Measurements from ENCODE around the gene PDXP. TPM values are rescaled to one million over a fixed set of nuclear protein-coding genes. Genes with fewer than 3 reads are reported as not detected.

The PDXP gene
- total RNA-seq, 4 donors from 2014 or later: 2.4 to 4.1 (median 2.5) TPM

DNA sequence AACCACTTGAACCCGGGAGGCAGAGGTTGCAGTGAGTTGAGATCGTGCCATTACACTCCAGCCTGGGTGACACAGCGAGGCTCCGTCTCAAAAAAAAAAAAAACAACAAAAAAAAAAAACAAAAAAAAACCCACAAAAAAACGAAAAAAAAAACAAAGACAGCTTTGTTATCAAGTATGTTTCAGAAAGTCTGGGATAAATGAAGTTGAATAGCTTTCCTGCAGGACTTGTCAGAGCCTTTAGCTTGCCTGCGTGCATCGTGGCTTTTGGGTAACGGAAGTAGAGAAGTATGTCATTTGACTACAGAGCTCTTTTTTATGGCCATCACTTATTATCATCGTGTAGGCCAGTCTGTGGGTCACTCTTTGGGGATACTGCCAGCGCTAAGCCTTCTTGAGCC is 53.0 kb downstream of the PDXP start:
- TF ChIP-seq, protein P1, sequence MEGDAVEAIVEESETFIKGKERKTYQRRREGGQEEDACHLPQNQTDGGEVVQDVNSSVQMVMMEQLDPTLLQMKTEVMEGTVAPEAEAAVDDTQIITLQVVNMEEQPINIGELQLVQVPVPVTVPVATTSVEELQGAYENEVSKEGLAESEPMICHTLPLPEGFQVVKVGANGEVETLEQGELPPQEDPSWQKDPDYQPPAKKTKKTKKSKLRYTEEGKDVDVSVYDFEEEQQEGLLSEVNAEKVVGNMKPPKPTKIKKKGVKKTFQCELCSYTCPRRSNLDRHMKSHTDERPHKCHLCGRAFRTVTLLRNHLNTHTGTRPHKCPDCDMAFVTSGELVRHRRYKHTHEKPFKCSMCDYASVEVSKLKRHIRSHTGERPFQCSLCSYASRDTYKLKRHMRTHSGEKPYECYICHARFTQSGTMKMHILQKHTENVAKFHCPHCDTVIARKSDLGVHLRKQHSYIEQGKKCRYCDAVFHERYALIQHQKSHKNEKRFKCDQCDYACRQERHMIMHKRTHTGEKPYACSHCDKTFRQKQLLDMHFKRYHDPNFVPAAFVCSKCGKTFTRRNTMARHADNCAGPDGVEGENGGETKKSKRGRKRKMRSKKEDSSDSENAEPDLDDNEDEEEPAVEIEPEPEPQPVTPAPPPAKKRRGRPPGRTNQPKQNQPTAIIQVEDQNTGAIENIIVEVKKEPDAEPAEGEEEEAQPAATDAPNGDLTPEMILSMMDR (IDR thresholded peaks at IDR 0.05; ENCODE audit: low read depth): no peak

DNA sequence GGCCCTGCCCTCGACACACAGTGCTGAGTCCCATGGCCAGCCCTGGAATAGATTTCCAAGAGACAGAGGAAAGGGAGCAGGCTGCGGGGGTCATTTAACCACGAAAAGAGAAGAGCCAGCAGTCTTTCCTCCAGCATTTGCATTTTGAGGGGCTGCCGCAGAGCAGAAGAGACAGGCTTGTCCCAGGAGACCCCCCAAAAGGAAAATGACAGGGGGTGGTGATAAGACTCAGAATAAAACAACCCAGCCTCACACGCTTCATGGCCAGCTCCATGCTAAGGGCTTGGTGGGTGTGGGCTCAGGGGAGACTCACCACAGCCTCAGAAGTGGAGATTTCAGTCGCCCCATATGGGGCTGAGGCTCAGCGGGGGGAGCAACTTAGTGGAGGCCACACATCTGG is 55.2 kb downstream of the PDXP start:
- TF ChIP-seq, protein P1 (IDR thresholded peaks at IDR 0.05; ENCODE audit: low read depth): no peak

DNA sequence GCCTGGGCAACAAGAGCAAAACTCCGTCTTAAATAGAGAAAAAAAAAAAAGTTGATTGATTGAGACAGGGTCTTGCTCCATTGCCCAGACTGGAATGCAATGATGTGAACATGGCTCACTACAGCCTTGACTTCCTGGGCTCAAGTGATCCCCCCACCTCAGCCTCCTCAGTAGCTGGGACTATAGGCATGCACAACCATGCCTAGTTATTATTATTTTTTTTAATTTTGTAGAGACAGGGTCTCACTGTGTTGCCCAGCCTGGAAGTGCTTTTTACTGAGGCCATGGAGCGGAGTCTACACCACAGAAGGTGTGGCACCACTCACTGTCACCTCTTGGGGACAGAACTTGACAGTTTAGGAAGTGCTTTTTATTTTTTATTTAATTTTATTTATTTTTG is 56.1 kb downstream of the PDXP start:
- TF ChIP-seq, protein P1 (IDR thresholded peaks at IDR 0.05; ENCODE audit: low read depth): no peak

DNA sequence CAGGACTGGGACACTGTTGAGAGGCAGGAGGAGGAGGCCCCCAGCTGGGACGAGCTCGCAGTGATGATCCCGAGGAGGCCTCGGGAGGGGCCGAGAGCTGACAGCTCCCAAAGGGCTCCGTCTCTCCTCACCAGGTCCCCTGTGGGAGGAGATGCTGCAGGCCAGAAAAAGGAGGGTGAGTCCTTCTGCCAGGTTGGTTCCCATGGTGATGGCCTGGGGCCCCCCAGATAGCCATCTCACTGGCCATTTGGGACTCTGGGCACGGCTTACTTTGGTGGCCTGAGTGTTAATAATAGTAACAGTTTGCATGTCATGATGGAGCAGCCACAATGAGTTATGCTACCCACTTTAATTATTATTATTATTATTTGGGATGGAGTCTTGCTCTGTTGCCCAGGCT is 57.2 kb downstream of the PDXP start:
- TF ChIP-seq, protein P1 (IDR thresholded peaks at IDR 0.05; ENCODE audit: low read depth): no peak

Small RNA genes within 50 kb of the gene (small RNA-seq; reads per million reads assigned to genes)
- gene RN7SL385P: not detected

Other genes starting within 250 kb of the PDXP start
- gene ELFN2, start 231.2 kb upstream of the PDXP start, total RNA-seq: not detected
- 10 to 100 TPM in 3 of 4 donors, 1 to 10 TPM in 1; 9.0 to 24.3 (median 17.3) TPM for gene MFNG, start 172.3 kb upstream of the PDXP start, total RNA-seq
- gene CARD10, start 139.3 kb upstream of the PDXP start, total RNA-seq: 10 to 100 TPM in 1 of 4 donors, 1 to 10 TPM in 3; 1.9 to 11.7 (median 3.6) TPM
- 10 to 100 TPM; 11.3 to 24.5 (median 11.7) TPM for gene CDC42EP1, start 98.2 kb upstream of the PDXP start, total RNA-seq
- 1 to 10 TPM in 1 of 4 donors, not detected in 3; 1.3 TPM for gene LGALS2, start 78.6 kb upstream of the PDXP start, total RNA-seq
- gene GGA1, start 49.9 kb upstream of the PDXP start, total RNA-seq: 10 to 100 TPM; 13.7 to 48.8 (median 35.5) TPM
- 10 to 100 TPM in 2 of 4 donors, 1 to 10 TPM in 2; 4.3 to 21.2 (median 7.8) TPM for gene SH3BP1, start 19.1 kb upstream of the PDXP start, total RNA-seq
- 1,000 to 10,000 TPM; 2,452 to 3,056 (median 2,775) TPM for gene LGALS1, start 16.9 kb downstream of the PDXP start, total RNA-seq
- gene NOL12, start 27.6 kb downstream of the PDXP start, total RNA-seq: 10 to 100 TPM; 18.7 to 35.8 (median 21.4) TPM
- gene TRIOBP, start 38.3 kb downstream of the PDXP start, total RNA-seq: 100 to 1,000 TPM in 1 of 4 donors, 10 to 100 TPM in 3; 46.6 to 160 (median 77.6) TPM
- gene GCAT, start 149.2 kb downstream of the PDXP start, total RNA-seq: 10 to 100 TPM in 2 of 4 donors, 1 to 10 TPM in 2; 5.9 to 27.1 (median 9.8) TPM
- not detected for gene GALR3, start 164.7 kb downstream of the PDXP start, total RNA-seq
- 10 to 100 TPM; 12.7 to 27.7 (median 24.7) TPM for gene ANKRD54, start 185.6 kb downstream of the PDXP start, total RNA-seq
- 100 to 1,000 TPM; 271 to 369 (median 304) TPM for gene EIF3L, start 190.7 kb downstream of the PDXP start, total RNA-seq
- 10 to 100 TPM in 1 of 4 donors, 1 to 10 TPM in 3; 6.2 to 24.5 (median 8.0) TPM for gene MICALL1, start 247.6 kb downstream of the PDXP start, total RNA-seq